Measurements from ENCODE around the gene ANKRD63.
A peak's percentile ranks its signal among the peaks of the same experiment; 100 is the strongest.

The ANKRD63 gene

DNA sequence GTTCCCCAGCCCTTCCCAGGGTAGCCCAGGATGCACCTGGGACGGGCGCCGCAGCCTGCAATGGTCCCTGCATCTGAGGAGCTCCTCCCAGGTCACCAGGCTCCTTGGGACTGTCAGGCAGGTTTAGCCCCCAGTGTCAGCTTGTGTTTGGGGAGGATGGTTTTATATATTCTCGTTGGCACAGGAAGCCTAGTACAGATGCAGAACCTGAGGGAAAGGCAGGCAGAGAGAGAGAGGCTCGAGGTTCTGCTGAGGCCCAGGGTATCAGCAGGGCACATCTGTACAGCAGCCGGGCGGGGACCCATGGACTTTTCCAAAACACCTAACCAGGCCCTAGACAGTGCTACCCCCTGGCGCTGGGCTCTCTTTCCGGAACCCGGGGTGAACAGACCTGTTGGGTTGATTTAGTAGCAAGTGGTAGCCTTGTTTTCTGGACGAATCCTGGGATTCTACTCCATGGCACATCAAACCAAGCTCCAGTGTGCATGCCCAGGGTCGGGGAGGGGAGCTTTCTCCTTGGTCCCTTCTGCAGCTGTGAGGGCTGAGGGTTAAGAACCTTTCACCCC is 35.4 kb downstream of the ANKRD63 start:
- H2AFZ ChIP-seq (ENCODE audit: insufficient read depth, low read length, poor library complexity): no peak overlapping the region
- no peak overlapping the region for H4K8ac ChIP-seq (ENCODE audit: low read depth, low read length)
- H3K27ac ChIP-seq (ENCODE audit: low read depth, low read length): no peak overlapping the region
- no peak overlapping the region for H3K4me2 ChIP-seq (ENCODE audit: low read length)
- peaks cover 2% of the 10 kb centered on the region for H3K27me3 ChIP-seq (ENCODE audit: insufficient read depth, low read length)
- H3K4me3 ChIP-seq (ENCODE audit: low read depth, low read length): no peak overlapping the region
- no peak for DNase-seq
- H2BK12ac ChIP-seq (ENCODE audit: low read length): peak overlapping the region; percentile 15
- peak overlapping the region; percentile 16 for H4K91ac ChIP-seq (ENCODE audit: low read depth, low read length)
- no peak overlapping the region for H3K23ac ChIP-seq (ENCODE audit: low read length)
- no peak overlapping the region for H3K14ac ChIP-seq (ENCODE audit: low read length)
- peaks cover 31 to 34% of the 10 kb centered on the region in 2 experiments for H3K4me1 ChIP-seq (ENCODE audit: control insufficient read depth in 1 of 2, insufficient read depth in 2 of 2, low read length in 2 of 2)
- H3K9me3 ChIP-seq (ENCODE audit: insufficient read depth, low read depth, low read length): no peaks in the 10 kb centered on the region
- H3K4ac ChIP-seq (ENCODE audit: low read depth, low read length): no peak overlapping the region
- no peak overlapping the region for H3K18ac ChIP-seq (ENCODE audit: low read length)
- H3K79me1 ChIP-seq (ENCODE audit: low read length): peaks cover 12% of the 10 kb centered on the region
- no peak overlapping the region for H2BK5ac ChIP-seq (ENCODE audit: low read depth, low read length, poor library complexity)
- H3K79me2 ChIP-seq (ENCODE audit: control insufficient read depth, insufficient read depth, low read length, poor library complexity): peaks cover 4% of the 10 kb centered on the region
- H4K12ac ChIP-seq (ENCODE audit: low read depth, low read length): no peak overlapping the region
- H3K36me3 ChIP-seq (ENCODE audit: control insufficient read depth in 1 of 2, insufficient read depth in 2 of 2, low read length in 2 of 2): no peaks in the 10 kb centered on the region
- H2AK5ac ChIP-seq (ENCODE audit: low read length): no peak overlapping the region
- no peak overlapping the region for H3K9ac ChIP-seq (ENCODE audit: low read length)
- no CpG with 5 or more reads among the region's 12 CpGs for WGBS (ENCODE audit: extremely low coverage, insufficient coverage, insufficient read length)
- no peak overlapping the region for H2BK120ac ChIP-seq (ENCODE audit: insufficient read depth, low read length, poor library complexity)

DNA sequence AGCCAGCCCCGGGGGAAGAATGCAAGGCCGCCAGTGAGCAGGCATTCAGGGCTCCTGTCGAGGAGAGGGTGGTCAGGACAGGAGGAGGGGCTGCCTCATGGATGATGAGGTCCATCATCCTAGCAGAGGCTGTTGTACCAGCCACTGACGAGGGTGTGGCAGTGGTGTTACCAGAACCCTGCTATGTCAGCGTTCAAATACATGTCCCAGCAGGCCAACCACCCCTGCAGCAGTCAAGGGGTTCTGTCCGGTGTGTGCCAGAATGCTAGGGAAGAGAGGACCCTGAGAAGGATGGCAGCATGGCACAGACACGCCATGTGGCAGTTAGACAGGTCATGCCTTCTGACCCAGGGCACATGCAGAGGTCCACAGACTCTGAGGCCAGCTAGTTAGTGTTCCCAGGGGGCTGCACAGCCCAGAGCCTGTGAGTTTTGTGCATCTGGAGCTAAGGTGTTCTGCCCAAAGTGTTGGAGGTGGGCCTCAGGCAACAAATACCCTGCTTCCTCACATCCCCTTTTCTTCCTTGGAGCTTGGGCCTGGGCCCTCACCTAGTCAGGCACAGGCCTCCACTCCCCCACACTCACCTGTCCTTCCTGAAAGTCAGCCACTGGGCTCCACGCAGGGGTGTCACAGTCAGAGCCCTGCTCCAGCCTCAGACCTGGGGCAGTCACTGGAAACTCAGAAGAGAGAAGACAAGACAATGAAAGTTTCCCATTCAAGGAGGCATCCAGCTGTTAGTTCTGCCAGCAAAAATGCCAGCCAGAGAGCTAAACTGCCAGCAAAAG is 36.2 kb downstream of the ANKRD63 start:
- no peaks in the 10 kb centered on the region for H3K27me3 ChIP-seq (ENCODE audit: insufficient read depth, low read length)
- H3K4me3 ChIP-seq (ENCODE audit: low read depth, low read length): no peak overlapping the region
- no peaks in the 10 kb centered on the region for H3K9me3 ChIP-seq (ENCODE audit: insufficient read depth, low read depth, low read length)
- H2BK5ac ChIP-seq (ENCODE audit: low read depth, low read length, poor library complexity): no peak overlapping the region
- H2BK12ac ChIP-seq (ENCODE audit: low read length): peak overlapping the region; percentile 2
- H4K8ac ChIP-seq (ENCODE audit: low read depth, low read length): no peak overlapping the region
- H4K12ac ChIP-seq (ENCODE audit: low read depth, low read length): no peak overlapping the region
- H3K27ac ChIP-seq (ENCODE audit: low read depth, low read length): no peak overlapping the region
- peak overlapping the region; percentile 46 for H2AK5ac ChIP-seq (ENCODE audit: low read length)
- H3K4me1 ChIP-seq (ENCODE audit: control insufficient read depth in 1 of 2, insufficient read depth in 2 of 2, low read length in 2 of 2): peaks cover 23 to 27% of the 10 kb centered on the region in 2 experiments
- no CpG with 5 or more reads among the region's 8 CpGs for WGBS (ENCODE audit: extremely low coverage, insufficient coverage, insufficient read length)
- no peak overlapping the region for H3K18ac ChIP-seq (ENCODE audit: low read length)
- H3K23ac ChIP-seq (ENCODE audit: low read length): no peak overlapping the region
- H4K91ac ChIP-seq (ENCODE audit: low read depth, low read length): peak overlapping the region; percentile 64
- no peak for DNase-seq
- H2BK120ac ChIP-seq (ENCODE audit: insufficient read depth, low read length, poor library complexity): no peak overlapping the region
- no peak overlapping the region for H2AFZ ChIP-seq (ENCODE audit: insufficient read depth, low read length, poor library complexity)
- H3K4ac ChIP-seq (ENCODE audit: low read depth, low read length): no peak overlapping the region
- no peak overlapping the region for H3K4me2 ChIP-seq (ENCODE audit: low read length)
- H3K14ac ChIP-seq (ENCODE audit: low read length): no peak overlapping the region
- H3K36me3 ChIP-seq (ENCODE audit: control insufficient read depth in 1 of 2, insufficient read depth in 2 of 2, low read length in 2 of 2): no peaks in the 10 kb centered on the region
- peaks cover 10% of the 10 kb centered on the region for H3K79me1 ChIP-seq (ENCODE audit: low read length)
- no peak overlapping the region for H3K9ac ChIP-seq (ENCODE audit: low read length)
- peaks cover 3% of the 10 kb centered on the region for H3K79me2 ChIP-seq (ENCODE audit: control insufficient read depth, insufficient read depth, low read length, poor library complexity)

DNA sequence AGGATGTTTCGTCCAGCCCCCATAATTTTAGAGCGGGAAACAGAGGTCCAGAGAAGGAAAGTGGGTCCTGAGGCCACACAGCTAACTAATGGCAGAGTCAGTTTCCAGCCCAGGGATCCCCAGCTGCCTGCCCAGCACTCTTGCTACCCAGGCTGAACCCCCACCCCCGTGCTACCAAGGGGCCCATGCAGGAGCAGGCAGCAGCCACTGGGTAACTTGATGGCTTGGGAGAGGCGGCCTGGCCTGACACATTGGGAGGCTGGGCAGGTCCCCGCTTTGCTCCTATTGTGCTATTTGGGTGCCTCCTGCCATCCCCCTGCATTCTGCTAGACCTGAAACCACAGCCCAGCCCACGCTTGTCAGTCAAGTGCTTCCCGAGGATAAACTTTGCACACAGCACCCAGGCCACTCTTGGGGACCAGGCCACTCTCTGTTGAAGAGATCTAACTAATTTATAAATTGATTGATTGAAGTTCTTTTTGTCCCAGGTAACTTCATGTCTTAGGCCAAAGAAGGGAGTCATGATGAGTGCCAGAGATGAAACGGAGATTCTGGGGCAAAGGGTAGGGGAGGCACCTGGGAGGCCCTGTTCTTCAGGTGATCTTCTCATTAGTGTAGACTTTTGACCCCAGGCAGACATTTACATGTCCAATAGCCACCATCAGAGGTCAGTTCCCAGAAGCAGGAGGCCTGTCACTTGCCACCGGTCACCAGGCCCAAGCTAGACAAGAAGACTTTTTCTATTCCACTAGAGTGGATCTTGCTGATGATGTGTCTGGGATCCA is 37.0 kb downstream of the ANKRD63 start:
- peak overlapping the region; percentile 1 for H3K18ac ChIP-seq (ENCODE audit: low read length)
- no peaks in the 10 kb centered on the region for H3K36me3 ChIP-seq (ENCODE audit: control insufficient read depth in 1 of 2, insufficient read depth in 2 of 2, low read length in 2 of 2)
- H2BK12ac ChIP-seq (ENCODE audit: low read length): peak overlapping the region; percentile 50
- no peak overlapping the region for H3K9ac ChIP-seq (ENCODE audit: low read length)
- no CpG with 5 or more reads among the region's 9 CpGs for WGBS (ENCODE audit: extremely low coverage, insufficient coverage, insufficient read length)
- no peak overlapping the region for H3K4me2 ChIP-seq (ENCODE audit: low read length)
- peak overlapping the region; percentile 64 for H4K91ac ChIP-seq (ENCODE audit: low read depth, low read length)
- H4K8ac ChIP-seq (ENCODE audit: low read depth, low read length): peak overlapping the region; percentile 0
- H3K23ac ChIP-seq (ENCODE audit: low read length): no peak overlapping the region
- peaks cover 3% of the 10 kb centered on the region for H3K79me2 ChIP-seq (ENCODE audit: control insufficient read depth, insufficient read depth, low read length, poor library complexity)
- no peak overlapping the region for H3K4ac ChIP-seq (ENCODE audit: low read depth, low read length)
- H2AK5ac ChIP-seq (ENCODE audit: low read length): peak overlapping the region; percentile 81
- peak overlapping the region; percentile 9 for H2BK120ac ChIP-seq (ENCODE audit: insufficient read depth, low read length, poor library complexity)
- peak overlapping the region; percentile 73 for H3K27ac ChIP-seq (ENCODE audit: low read depth, low read length)
- no peak for DNase-seq
- H3K27me3 ChIP-seq (ENCODE audit: insufficient read depth, low read length): no peaks in the 10 kb centered on the region
- H2BK5ac ChIP-seq (ENCODE audit: low read depth, low read length, poor library complexity): peak overlapping the region; percentile 2
- H3K4me1 ChIP-seq (ENCODE audit: control insufficient read depth in 1 of 2, insufficient read depth in 2 of 2, low read length in 2 of 2): peaks cover 25 to 28% of the 10 kb centered on the region in 2 experiments
- peak overlapping the region; percentile 3 for H3K14ac ChIP-seq (ENCODE audit: low read length)
- H3K79me1 ChIP-seq (ENCODE audit: low read length): peaks cover 10% of the 10 kb centered on the region
- H4K12ac ChIP-seq (ENCODE audit: low read depth, low read length): peak overlapping the region; percentile 1
- no peak overlapping the region for H3K4me3 ChIP-seq (ENCODE audit: low read depth, low read length)
- H2AFZ ChIP-seq (ENCODE audit: insufficient read depth, low read length, poor library complexity): no peak overlapping the region
- H3K9me3 ChIP-seq (ENCODE audit: insufficient read depth, low read depth, low read length): peaks cover 2% of the 10 kb centered on the region

DNA sequence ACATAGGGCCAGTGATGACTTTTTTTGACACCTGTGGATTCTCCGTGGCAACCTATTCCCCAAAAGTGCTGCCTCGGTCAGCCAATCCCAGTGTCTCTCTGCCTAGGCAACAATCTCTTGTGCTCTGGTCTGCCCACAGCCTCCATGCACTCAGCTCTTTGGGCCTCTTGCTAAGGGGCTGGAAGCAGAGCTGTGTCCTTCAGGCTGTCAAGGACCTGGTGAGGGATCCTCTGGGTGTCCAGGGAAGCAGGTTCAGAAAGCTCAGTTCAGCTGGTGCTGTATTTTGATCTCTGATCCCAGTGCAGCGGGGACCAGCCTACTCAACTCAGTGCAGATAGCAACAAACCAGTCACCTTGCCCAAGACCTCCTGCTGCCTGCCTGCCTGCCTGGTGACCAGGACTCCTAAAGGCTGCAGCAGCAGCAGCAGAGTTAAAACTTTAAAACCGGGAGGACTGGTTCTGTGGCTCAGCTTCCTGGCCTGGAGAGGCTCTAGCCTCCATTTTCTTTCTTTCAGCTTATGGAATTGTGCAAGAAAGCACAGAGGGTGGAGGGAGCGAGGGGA is 37.8 kb downstream of the ANKRD63 start:
- Histone ChIP-seq H3K23ac (ENCODE audit: low read length) (no peak overlapping the region), H3K27ac (ENCODE audit: low read depth, low read length) (peak overlapping the region; percentile 83), H3K4ac (ENCODE audit: low read depth, low read length) (peak overlapping the region; percentile 26), H3K4me1 (ENCODE audit: control insufficient read depth in 1 of 2, insufficient read depth in 2 of 2, low read length in 2 of 2) (peaks cover 32 to 35% of the 10 kb centered on the region in 2 experiments), H2AK5ac (ENCODE audit: low read length) (peak overlapping the region; percentile 56), H4K91ac (ENCODE audit: low read depth, low read length) (peak overlapping the region; percentile 64), H2BK12ac (ENCODE audit: low read length) (peak overlapping the region; percentile 70), H2BK5ac (ENCODE audit: low read depth, low read length, poor library complexity) (peak overlapping the region; percentile 34), H3K79me1 (ENCODE audit: low read length) (peaks cover 15% of the 10 kb centered on the region), H4K12ac (ENCODE audit: low read depth, low read length) (no peak overlapping the region), H3K18ac (ENCODE audit: low read length) (peak overlapping the region; percentile 51), H3K27me3 (ENCODE audit: insufficient read depth, low read length) (no peaks in the 10 kb centered on the region), H3K79me2 (ENCODE audit: control insufficient read depth, insufficient read depth, low read length, poor library complexity) (peaks cover 3% of the 10 kb centered on the region), H3K4me2 (ENCODE audit: low read length) (peak overlapping the region; percentile 51), H3K9ac (ENCODE audit: low read length) (no peak overlapping the region), H3K14ac (ENCODE audit: low read length) (peak overlapping the region; percentile 9), H4K8ac (ENCODE audit: low read depth, low read length) (peak overlapping the region; percentile 55), H2AFZ (ENCODE audit: insufficient read depth, low read length, poor library complexity) (peak overlapping the region; percentile 52), H2BK120ac (ENCODE audit: insufficient read depth, low read length, poor library complexity) (peak overlapping the region; percentile 70), H3K36me3 (ENCODE audit: control insufficient read depth in 1 of 2, insufficient read depth in 2 of 2, low read length in 2 of 2) (no peaks in the 10 kb centered on the region), H3K4me3 (ENCODE audit: low read depth, low read length) (no peak overlapping the region), H3K9me3 (ENCODE audit: insufficient read depth, low read depth, low read length) (peaks cover 2% of the 10 kb centered on the region)
- peak; percentile 89 to 95 for DNase-seq
- no CpG with 5 or more reads among the region's 5 CpGs for WGBS (ENCODE audit: extremely low coverage, insufficient coverage, insufficient read length)
